ENCODE measurements around the gene SNX32. TPM values are rescaled to one million over a fixed set of nuclear protein-coding genes. Genes with fewer than 3 reads are reported as not detected.

SNX32 gene
- total RNA-seq, 2 experiments from 2014 or later, result 2.9 to 3.0 TPM

Other genes with a start within 250 kb of the SNX32 start
- gene KCNK7, start 238.2 kb upstream of the SNX32 start, total RNA-seq, result under 1 TPM; 0.27 to 0.37 TPM
- gene MAP3K11, start 219.7 kb upstream of the SNX32 start, total RNA-seq, result 10 to 100 TPM; 47.4 to 54.3 TPM
- 10 to 100 TPM; 27.9 to 30.7 TPM for gene PCNX3, start 218.2 kb upstream of the SNX32 start, total RNA-seq
- 100 to 1,000 TPM; 181 to 202 TPM for gene SIPA1, start 195.9 kb upstream of the SNX32 start, total RNA-seq
- gene RELA, start 171.0 kb upstream of the SNX32 start, total RNA-seq, result 100 to 1,000 TPM in 1 of 2 experiments, 10 to 100 TPM in 1; 76.9 to 109 TPM
- 10 to 100 TPM; 56.5 to 65.1 TPM for gene KAT5, start 121.7 kb upstream of the SNX32 start, total RNA-seq
- 10 to 100 TPM; 72.5 to 96.8 TPM for gene RNASEH2C, start 113.2 kb upstream of the SNX32 start, total RNA-seq
- 10 to 100 TPM; 11.7 to 14.4 TPM for gene AP5B1, start 53.0 kb upstream of the SNX32 start, total RNA-seq
- under 1 TPM; 0.09 to 0.19 TPM for gene OVOL1, start 46.9 kb upstream of the SNX32 start, total RNA-seq
- gene CFL1, start 24.2 kb downstream of the SNX32 start, total RNA-seq, result 1,000 to 10,000 TPM in 1 of 2 experiments, 100 to 1,000 TPM in 1; 888 to 1,074 TPM
- gene MUS81, start 26.5 kb downstream of the SNX32 start, total RNA-seq, result 10 to 100 TPM; 59.2 to 67.8 TPM
- 10 to 100 TPM; 20.2 to 23.4 TPM for gene EFEMP2, start 38.8 kb downstream of the SNX32 start, total RNA-seq
- 1 to 10 TPM; 1.7 TPM for gene CTSW, start 45.9 kb downstream of the SNX32 start, total RNA-seq
- 100 to 1,000 TPM in 1 of 2 experiments, 10 to 100 TPM in 1; 95.4 to 121 TPM for gene FIBP, start 54.5 kb downstream of the SNX32 start, total RNA-seq
- gene CCDC85B, start 56.7 kb downstream of the SNX32 start, total RNA-seq, result 10 to 100 TPM; 25.5 to 45.0 TPM
- gene FOSL1, start 66.4 kb downstream of the SNX32 start, total RNA-seq, result 10 to 100 TPM; 11.1 to 11.3 TPM
- 10 to 100 TPM; 21.4 to 22.9 TPM for gene C11orf68, start 85.1 kb downstream of the SNX32 start, total RNA-seq
- gene DRAP1, start 85.5 kb downstream of the SNX32 start, total RNA-seq, result 100 to 1,000 TPM; 111 to 158 TPM
- not detected for gene TSGA10IP, start 111.5 kb downstream of the SNX32 start, total RNA-seq
- gene SART1, start 127.8 kb downstream of the SNX32 start, total RNA-seq, result 10 to 100 TPM; 54.7 to 84.5 TPM
- 10 to 100 TPM; 45.1 to 52.2 TPM for gene EIF1AD, start 168.2 kb downstream of the SNX32 start, total RNA-seq
- gene BANF1, start 168.5 kb downstream of the SNX32 start, total RNA-seq, result 100 to 1,000 TPM; 233 to 293 TPM
- not detected for gene CST6, start 178.0 kb downstream of the SNX32 start, total RNA-seq
- gene CATSPER1, start 192.5 kb downstream of the SNX32 start, total RNA-seq, result not detected
- under 1 TPM; 0.51 to 0.69 TPM for gene GAL3ST3, start 215.2 kb downstream of the SNX32 start, total RNA-seq
- gene SF3B2, start 218.4 kb downstream of the SNX32 start, total RNA-seq, result 100 to 1,000 TPM; 265 to 270 TPM
- 10 to 100 TPM; 76.6 to 90.7 TPM for gene PACS1, start 236.3 kb downstream of the SNX32 start, total RNA-seq

Measured in activated CD4-positive, alpha-beta T cell treated with anti-CD3 and anti-CD28 coated beads for 36 hours (primary cell).